GM19099 (cell line): ENCODE results near the gene SLC12A8.

Experiments used
- POLR2A ChIP-seq: IDR thresholded peaks from 3 replicates; pipeline ENCODE4 v1.6.1; 2011; ENCODE audit warnings: low read depth; ENCODE audit not compliant: insufficient read length; ENCODE audit errors: extremely low read depth

SLC12A8 gene

GRCh38 chr3:125050488-125051090 lies 162.0 kb downstream of the SLC12A8 start:
- TF ChIP-seq POLR2A = no peak

GRCh38 chr3:125048282-125048681 lies 164.3 kb downstream of the SLC12A8 start:
- TF ChIP-seq POLR2A = no peak

- TF ChIP-seq POLR2A = no peak
These were observed 166.6 kb downstream of the SLC12A8 start for GRCh38 chr3:125045965-125046364.

- TF ChIP-seq POLR2A = no peak
These were observed 167.4 kb downstream of the SLC12A8 start for GRCh38 chr3:125045194-125045593.

- TF ChIP-seq POLR2A = no peak
These were observed 168.9 kb downstream of the SLC12A8 start for GRCh38 chr3:125043599-125044151.

GRCh38 chr3:125042725-125043406 lies 169.7 kb downstream of the SLC12A8 start:
- no peak for TF ChIP-seq POLR2A

- TF ChIP-seq POLR2A = no peak
These were observed 173.1 kb downstream of the SLC12A8 start for GRCh38 chr3:125039131-125040100.

GRCh38 chr3:125037498-125038150 lies 174.9 kb downstream of the SLC12A8 start:
- TF ChIP-seq POLR2A = no peak

- TF ChIP-seq POLR2A = no peak
These were observed 177.3 kb downstream of the SLC12A8 start for GRCh38 chr3:125035217-125035616.

- no peak for TF ChIP-seq POLR2A
These were observed 178.9 kb downstream of the SLC12A8 start for GRCh38 chr3:125033616-125034015.

GRCh38 chr3:125033135-125033534 lies 179.4 kb downstream of the SLC12A8 start:
- TF ChIP-seq POLR2A = no peak

- no peak for TF ChIP-seq POLR2A
These were observed 179.9 kb downstream of the SLC12A8 start for GRCh38 chr3:125032683-125033082.
